Measurements from ENCODE around the gene MARCHF10. TPM values are rescaled to one million over a fixed set of nuclear protein-coding genes. Genes with fewer than 3 reads are reported as not detected.

MARCHF10 gene
- total RNA-seq, 1 experiment from 2014 or later: not detected

DNA sequence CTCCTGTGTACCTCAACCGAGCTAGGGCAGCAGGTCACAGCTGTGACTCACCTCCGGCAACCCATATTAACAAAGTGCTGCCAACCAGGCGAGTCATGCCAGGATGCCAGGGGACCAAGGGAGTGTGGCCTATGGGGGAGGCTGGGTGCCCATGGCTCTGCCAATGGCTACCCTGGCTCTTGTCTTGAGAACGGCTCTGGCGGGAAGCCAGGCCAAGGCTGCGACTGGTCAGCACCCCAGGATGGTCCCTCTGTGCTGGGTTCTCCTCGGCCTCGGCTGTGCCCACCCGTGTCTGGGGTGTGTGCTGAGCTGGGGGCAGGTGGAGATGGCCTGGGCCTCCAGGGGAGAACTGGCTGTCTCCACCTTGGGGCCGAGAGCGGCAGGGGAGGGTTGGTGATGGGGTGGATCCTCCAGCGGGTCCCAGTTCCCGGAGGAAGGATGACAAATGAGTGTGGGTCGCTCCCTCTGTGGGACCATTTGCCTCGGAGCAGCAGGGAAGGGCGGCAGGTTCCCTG is 104.8 kb downstream of the MARCHF10 start:
- ATAC-seq (peak; percentile 66), DNase-seq (ENCODE audit: low read depth, low spot score) (no peak)
- no peaks in the 10 kb centered on the region for H3K36me3 ChIP-seq (ENCODE audit: control insufficient read depth in 1 of 2, insufficient read depth in 2 of 2, low read length in 2 of 2)
- ChIA-PET RAD21 (ENCODE audit: low non-redundant PET in 1 of 2, low total read pairs in 2 of 2, uncharacterized antibody in 2 of 2, unreplicated experiment in 2 of 2) (interaction anchor here (0.8 kb wide), 2 partner anchors 282 to 703 kb away, joined by 3 read pairs; no protein-coding TSS in a partner anchor), POLR2A (no interaction called here), CTCF (interaction anchor here (0.8 to 1.6 kb wide), 7 partner anchors 8 to 722 kb away, joined by 3 to 13 read pairs (median 4); no protein-coding TSS in a partner anchor)
- no peaks in the 10 kb centered on the region for H3K79me2 ChIP-seq (ENCODE audit: insufficient read depth, low read length)
- H2AFZ ChIP-seq (ENCODE audit: low read depth, low read length, poor library complexity, severe bottlenecking): peak overlapping the region; percentile 96
- H3K9ac ChIP-seq (ENCODE audit: low read length): peak overlapping the region; percentile 68
- H3K27me3 ChIP-seq (ENCODE audit: insufficient read depth, low read length): no peaks in the 10 kb centered on the region
- peak overlapping the region; percentile 39; the same call in 1 of the 2 replicates for H3K27ac ChIP-seq (ENCODE audit: low read depth, low read length)
- peak overlapping the region; percentile 48 to 63 for H3K4me3 ChIP-seq (replicated peaks in 1 of 2; ENCODE audit: low read depth in 1 of 2, low read length in 2 of 2)
- BruUV-seq (replicated peaks): no TSS peak
- no peak for TF ChIP-seq ELF1 (IDR thresholded peaks at IDR 0.05; ENCODE audit: borderline replicate concordance, low read depth)
- TF ChIP-seq ZNF274 (IDR thresholded peaks at IDR 0.05; ENCODE audit: low read depth, low read length): no peak
- TF ChIP-seq, protein P1, sequence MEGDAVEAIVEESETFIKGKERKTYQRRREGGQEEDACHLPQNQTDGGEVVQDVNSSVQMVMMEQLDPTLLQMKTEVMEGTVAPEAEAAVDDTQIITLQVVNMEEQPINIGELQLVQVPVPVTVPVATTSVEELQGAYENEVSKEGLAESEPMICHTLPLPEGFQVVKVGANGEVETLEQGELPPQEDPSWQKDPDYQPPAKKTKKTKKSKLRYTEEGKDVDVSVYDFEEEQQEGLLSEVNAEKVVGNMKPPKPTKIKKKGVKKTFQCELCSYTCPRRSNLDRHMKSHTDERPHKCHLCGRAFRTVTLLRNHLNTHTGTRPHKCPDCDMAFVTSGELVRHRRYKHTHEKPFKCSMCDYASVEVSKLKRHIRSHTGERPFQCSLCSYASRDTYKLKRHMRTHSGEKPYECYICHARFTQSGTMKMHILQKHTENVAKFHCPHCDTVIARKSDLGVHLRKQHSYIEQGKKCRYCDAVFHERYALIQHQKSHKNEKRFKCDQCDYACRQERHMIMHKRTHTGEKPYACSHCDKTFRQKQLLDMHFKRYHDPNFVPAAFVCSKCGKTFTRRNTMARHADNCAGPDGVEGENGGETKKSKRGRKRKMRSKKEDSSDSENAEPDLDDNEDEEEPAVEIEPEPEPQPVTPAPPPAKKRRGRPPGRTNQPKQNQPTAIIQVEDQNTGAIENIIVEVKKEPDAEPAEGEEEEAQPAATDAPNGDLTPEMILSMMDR (IDR thresholded peaks at IDR 0.05 in 2 of 3, conservative IDR thresholded peaks at IDR 0.05 in 1 of 3; ENCODE audit: borderline replicate concordance in 1 of 3, insufficient read depth in 1 of 3, low read depth in 2 of 3, low read length in 2 of 3): no peak
- TF ChIP-seq CBX3 (IDR thresholded peaks at IDR 0.05; ENCODE audit: low read depth): 0 out of 2 replicates have a peak, but pooled peaks have one; percentile 33
- TF ChIP-seq, protein P2, sequence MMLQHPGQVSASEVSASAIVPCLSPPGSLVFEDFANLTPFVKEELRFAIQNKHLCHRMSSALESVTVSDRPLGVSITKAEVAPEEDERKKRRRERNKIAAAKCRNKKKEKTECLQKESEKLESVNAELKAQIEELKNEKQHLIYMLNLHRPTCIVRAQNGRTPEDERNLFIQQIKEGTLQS (IDR thresholded peaks at IDR 0.05): no peak
- peak; percentile 89 for TF ChIP-seq FOSL1 (IDR thresholded peaks at IDR 0.05; ENCODE audit: low read depth)
- peak; percentile 84 for TF ChIP-seq JUND (IDR thresholded peaks at IDR 0.05)
- peak; percentile 60; the same call in 1 of the 2 replicates for TF ChIP-seq POLR2AphosphoS5 (IDR thresholded peaks at IDR 0.05; ENCODE audit: low read depth, low read length)
- TF ChIP-seq SP1 (IDR thresholded peaks at IDR 0.05; ENCODE audit: low read depth): peak; percentile 85
- no peak for TF ChIP-seq ZFX (IDR thresholded peaks at IDR 0.05)
- TF ChIP-seq, protein P3, sequence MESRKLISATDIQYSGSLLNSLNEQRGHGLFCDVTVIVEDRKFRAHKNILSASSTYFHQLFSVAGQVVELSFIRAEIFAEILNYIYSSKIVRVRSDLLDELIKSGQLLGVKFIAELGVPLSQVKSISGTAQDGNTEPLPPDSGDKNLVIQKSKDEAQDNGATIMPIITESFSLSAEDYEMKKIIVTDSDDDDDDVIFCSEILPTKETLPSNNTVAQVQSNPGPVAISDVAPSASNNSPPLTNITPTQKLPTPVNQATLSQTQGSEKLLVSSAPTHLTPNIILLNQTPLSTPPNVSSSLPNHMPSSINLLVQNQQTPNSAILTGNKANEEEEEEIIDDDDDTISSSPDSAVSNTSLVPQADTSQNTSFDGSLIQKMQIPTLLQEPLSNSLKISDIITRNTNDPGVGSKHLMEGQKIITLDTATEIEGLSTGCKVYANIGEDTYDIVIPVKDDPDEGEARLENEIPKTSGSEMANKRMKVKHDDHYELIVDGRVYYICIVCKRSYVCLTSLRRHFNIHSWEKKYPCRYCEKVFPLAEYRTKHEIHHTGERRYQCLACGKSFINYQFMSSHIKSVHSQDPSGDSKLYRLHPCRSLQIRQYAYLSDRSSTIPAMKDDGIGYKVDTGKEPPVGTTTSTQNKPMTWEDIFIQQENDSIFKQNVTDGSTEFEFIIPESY (IDR thresholded peaks at IDR 0.05; ENCODE audit: extremely low read depth, insufficient replicate concordance, low read length): no peak
- peak; percentile 8 for TF ChIP-seq YY1 (IDR thresholded peaks at IDR 0.05; ENCODE audit: extremely low read depth, insufficient replicate concordance, low read depth, low read length)
- H3K9me3 ChIP-seq (ENCODE audit: control insufficient read depth in 1 of 2, insufficient read depth in 1 of 2, low read depth in 1 of 2, low read length in 2 of 2): peaks cover 4 to 9% of the 10 kb centered on the region in 2 experiments; a peak in 2 of 4 replicates
- H3K4me2 ChIP-seq (ENCODE audit: low read length): peak overlapping the region; percentile 98
- peaks cover 18 to 32% of the 10 kb centered on the region in 2 experiments for H3K4me1 ChIP-seq (ENCODE audit: control insufficient read depth in 1 of 2, insufficient read depth in 2 of 2, low read length in 2 of 2)
- no peaks in the 10 kb centered on the region for H4K20me1 ChIP-seq (ENCODE audit: insufficient read depth)
- no peaks in the 10 kb centered on the region for H3K9me2 ChIP-seq (ENCODE audit: insufficient read depth)
- intact Hi-C loops (cut with micrococcal nuclease): loop anchor here (1.0 to 5.0 kb wide), 3 partner anchors 265 to 703 kb away; no protein-coding TSS in a partner anchor
